GM18511 (cell line): ENCODE results near the gene MB.
A peak's percentile ranks its signal among the peaks of the same experiment; 100 is the strongest.
"Not testable (repeated sequence)": the region's sequence is repeated elsewhere in the genome, so short reads cannot be mapped to it uniquely, and the experiment has no call there.

ENCODE experiments used
- ATAC-seq: cut with Tn5 transposase; IDR thresholded peaks from one replicate; pipeline ENCODE4 v1.9.1; 2021; ENCODE audit warnings: mild to moderate bottlenecking, moderate library complexity; ENCODE audit not compliant: unreplicated experiment

Gene MB

GRCh38 chr22:35617137-35617755 lies at the start of gene MB:
Gene MB (minus strand): TSS chr22:35617329. CDS start chr22:35617257, 72 bp downstream.
- no peak for ATAC-seq

DNA sequence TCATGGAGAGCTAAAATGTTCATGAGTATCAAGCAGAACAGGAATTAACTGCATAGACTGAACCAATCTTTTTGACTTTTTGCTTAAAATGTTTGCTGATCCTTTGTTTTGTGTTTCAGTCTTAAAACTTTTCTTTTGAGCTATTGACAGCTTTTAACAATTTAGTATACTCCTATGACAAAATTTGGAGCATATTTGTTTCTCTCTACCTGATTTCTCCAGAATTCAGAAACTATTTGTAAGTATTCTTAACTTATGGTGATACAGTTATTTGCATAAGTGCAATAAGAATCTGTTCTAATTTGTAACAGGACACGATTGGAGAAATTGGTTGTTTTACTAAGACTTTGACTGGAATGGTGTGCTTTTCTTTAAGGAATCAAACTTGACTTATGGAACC lies 49.6 kb upstream of the MB start:
- not testable (repeated sequence) for ATAC-seq

GRCh38 chr22:35664955-35665587 lies 47.9 kb upstream of the MB start:
- ATAC-seq: no peak

GRCh38 chr22:35663371-35663770 lies 46.2 kb upstream of the MB start:
- ATAC-seq: no peak

GRCh38 chr22:35662914-35663313 lies 45.8 kb upstream of the MB start:
- no peak for ATAC-seq

DNA sequence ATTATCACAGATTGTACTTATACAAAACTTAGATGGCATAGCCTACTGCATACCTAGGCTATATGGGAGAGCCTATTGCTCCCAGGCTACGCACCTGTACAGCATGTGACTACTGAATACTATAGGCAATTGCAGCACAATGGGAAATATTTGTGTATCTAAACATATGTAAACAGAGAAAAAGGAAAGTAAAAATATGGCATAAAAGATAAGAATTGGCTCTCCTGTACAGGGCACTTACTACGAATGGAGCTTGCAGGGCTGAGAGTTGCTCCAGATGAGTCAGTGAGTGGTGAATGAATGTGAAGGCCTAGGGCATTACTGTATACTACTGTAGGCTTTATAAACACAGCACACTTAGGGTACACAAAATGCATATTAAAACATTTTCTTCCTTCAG lies 44.3 kb upstream of the MB start:
- ATAC-seq: no peak

- ATAC-seq: no peak
Measured at GRCh38 chr22:35660291-35661127, 43.4 kb upstream of the MB start.

DNA sequence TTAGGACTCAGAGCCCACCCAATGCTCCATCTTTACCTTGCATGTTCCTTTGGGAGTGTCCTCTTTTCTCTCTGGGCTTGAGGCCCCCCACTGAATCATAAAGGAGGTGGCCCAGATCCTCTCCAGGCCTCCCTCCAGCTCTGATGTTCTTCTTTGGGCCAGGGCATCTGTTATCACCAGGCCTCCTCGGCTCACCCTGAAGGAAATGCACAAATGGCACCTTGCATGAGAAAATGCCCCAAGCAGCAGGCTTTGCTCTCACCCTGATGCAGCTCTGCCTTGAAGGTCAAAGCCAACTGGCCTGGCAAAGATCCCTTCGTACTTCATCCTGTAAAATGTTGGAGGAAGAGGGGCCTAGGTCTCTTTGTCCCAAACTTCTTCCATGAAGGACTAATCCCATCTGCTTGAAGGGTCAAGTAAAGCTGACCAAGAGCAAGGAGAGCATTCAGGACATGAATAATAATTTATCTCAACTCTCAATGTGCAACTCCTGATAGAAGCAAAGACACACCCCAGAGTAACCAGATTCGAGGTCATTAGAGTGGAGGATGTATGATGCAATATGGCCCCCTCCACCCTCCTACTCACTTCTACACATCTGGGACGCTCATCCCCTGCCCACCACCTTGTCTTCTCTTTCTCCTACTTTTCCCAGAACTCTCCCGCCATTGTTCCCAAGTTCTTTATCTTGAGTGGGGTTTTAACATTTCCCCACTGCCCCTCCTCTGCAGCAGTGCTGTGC lies 40.6 kb upstream of the MB start:
- no peak for ATAC-seq

GRCh38 chr22:35656284-35656752 lies 39.2 kb upstream of the MB start:
- ATAC-seq: no peak

DNA sequence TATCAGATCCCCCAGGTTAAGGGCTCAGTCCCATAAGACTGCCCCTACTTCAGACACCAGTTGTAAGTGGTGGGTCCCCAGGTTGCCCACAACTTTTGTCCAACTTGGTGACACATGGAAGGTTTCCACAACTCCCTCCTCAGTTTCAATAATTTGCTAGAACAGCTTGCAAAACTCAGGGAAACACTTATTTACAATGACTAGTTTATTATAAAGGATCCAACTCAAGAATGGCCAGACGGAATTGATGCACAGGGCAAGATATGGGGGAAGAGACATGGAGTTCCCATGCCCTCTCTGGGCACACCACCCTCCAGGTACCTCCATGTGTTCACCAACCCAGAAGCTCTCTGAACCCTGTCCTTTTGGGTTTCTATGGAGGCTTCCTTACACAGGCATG lies 36.7 kb upstream of the MB start:
- ATAC-seq: no peak

DNA sequence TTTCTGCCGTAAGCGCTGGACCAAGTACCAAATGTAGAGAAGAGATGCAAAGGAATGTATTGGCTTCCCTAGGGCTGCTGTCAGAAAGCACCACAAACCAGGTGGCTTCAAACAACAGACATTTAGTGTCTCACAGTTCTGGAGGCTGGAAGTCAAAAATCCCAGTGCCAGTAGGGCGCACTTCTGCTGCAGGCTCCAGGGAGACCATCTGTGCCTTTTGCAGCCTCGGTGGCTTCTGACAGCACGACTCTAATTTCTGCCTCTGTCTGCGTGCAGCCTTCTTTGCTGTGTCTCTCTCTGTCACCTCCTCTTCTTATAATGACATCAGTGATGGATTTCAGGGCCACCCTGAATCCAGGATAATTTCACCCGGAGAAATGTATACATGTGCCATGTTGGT lies 34.0 kb upstream of the MB start:
- no peak for ATAC-seq

DNA sequence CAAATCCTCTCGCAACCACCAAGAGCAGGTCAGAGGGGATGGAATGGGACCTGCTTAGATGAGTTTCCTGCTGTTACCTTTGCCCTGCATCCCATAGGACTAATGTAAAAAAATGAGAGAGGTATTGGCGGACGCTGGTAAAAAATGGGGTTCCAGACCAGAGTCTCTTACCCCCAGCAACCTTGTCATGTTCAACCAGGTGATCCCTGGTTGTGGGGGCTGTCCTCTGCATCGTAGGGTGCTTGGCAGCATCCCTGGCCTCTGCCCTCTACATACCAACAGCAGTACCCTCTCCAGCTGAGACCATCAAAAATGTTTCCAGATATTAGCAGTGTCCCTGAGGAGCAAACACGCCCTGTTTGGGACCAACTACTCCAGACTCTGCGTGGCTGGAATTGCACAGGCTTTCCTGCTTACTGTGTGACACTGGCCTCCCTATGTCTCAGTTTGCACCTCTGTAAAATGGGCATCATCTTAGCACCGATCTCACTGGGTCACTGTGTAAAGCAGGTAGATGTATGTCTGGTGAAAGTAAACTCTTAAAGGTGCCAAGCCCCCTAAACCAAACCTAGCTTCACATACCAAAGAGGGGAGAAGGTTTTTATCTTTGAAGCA lies 32.6 kb upstream of the MB start:
- no peak for ATAC-seq

DNA sequence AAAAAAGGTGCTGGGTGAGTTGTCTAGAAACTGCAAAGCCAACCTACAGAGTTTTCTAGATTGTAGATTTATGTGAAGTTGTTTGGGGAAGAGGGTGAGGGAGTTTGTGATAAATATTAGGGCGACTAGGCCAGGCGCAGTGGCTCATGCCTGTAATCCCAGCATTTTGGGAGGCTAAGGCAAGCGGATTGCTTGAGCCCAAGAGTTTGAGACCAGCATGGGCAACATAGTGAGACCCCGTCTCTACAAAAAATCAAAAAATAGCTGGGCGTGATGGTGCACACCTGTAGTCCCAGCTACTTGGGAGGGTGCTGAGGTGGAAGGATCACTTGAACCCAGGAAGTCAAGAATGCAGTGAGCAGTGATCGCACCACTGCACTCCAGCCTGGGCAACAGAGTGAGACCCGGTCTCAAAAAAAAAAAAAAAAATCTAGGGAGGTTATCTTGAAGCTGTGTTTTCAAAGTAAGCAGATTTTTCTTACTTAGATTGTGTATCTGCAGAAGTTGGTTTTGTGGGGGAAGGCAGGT lies 32.0 kb upstream of the MB start:
- no peak for ATAC-seq

GRCh38 chr22:35648066-35649025 lies 31.2 kb upstream of the MB start, which contains the start of gene APOL6:
Gene APOL6 (plus strand): TSS chr22:35648446. CDS start chr22:35656426, 7,980 bp downstream.
- ATAC-seq: peak; percentile 59

- no peak for ATAC-seq
Measured at GRCh38 chr22:35645646-35646045, 28.5 kb upstream of the MB start.

- no peak for ATAC-seq
Measured at GRCh38 chr22:35643991-35644390, 26.9 kb upstream of the MB start.

- no peak for ATAC-seq
Measured at GRCh38 chr22:35642305-35642741, 25.2 kb upstream of the MB start.

DNA sequence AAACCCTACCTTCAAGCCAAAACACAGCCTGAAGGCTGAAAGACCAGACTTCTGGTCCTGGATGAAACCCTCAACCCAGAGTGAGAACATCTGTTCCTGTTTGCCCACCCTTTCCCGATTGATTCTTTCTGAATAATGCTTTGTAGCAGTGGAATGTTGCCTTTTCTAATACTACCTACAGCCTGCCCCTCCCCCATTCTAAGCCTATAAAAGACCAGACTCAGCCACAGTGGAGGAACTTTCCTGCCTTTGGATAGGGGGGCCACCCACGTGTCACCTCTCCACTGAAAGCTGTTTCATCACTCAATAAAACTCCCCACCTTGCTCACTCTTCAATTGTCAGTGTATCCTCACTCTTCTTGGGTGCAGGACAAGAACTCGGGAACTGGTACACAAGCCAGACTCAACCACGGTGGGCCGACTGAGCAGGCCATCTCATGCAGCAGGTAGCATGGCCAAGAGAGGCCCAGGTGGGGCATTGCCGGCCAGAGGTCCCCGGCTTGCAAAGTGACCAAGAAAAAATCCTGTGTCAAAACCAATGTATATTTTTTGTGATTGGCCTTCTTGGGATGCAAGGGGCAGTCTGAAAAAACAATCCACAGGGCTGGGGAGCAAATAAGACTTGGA lies 24.5 kb upstream of the MB start:
- no peak for ATAC-seq

DNA sequence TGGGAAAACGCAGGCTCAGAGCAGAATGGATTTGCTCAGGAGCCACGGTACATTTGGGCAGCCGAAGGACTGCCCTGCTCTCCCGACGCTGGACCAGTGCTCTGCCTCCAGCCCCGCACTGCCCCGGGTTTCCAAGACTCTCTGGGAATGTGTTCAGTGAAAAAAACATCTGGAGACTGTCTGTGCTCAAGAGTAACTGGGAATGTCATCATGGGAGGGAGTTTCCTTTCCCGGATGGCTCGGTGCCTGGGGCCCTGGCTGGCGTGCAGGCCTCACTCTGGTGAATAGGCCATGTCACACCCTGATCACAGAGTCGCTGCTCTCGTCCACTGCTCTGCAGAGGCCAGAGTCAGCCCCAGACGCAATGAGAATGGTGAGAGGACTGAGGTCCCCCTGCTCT lies 21.3 kb upstream of the MB start:
- no peak for ATAC-seq
